DMS153 treated with DMSO at 0.1 percent for 48 hours (cell line): ENCODE results near the gene SLC35D3.
"Not testable (repeated sequence)": the region's sequence is repeated elsewhere in the genome, so short reads cannot be mapped to it uniquely, and the experiment has no call there.

ENCODE experiments used
- DNase-seq: peaks from one replicate; lab custom pipeline; 2025; ENCODE audit not compliant: unreplicated experiment; lab: John Stamatoyannopoulos, UW

SLC35D3 gene

GRCh38 chr6:136923116-136923953 is 1.2 kb downstream of the SLC35D3 start:
- no peak for DNase-seq

- DNase-seq: no peak
Measured at GRCh38 chr6:136923954-136924673, 2.0 kb downstream of the SLC35D3 start.

- no peak for DNase-seq
Measured at GRCh38 chr6:136926383-136926782, 4.3 kb downstream of the SLC35D3 start.

- DNase-seq: no peak
Measured at GRCh38 chr6:136927292-136927691, 5.2 kb downstream of the SLC35D3 start.

- DNase-seq: no peak
Measured at GRCh38 chr6:136930528-136930927, 8.4 kb downstream of the SLC35D3 start.

- no peak for DNase-seq
Measured at GRCh38 chr6:136932599-136932998, 10.5 kb downstream of the SLC35D3 start.

GRCh38 chr6:136945072-136945471 is 23.0 kb downstream of the SLC35D3 start:
- no peak for DNase-seq

GRCh38 chr6:136945711-136946121 is 23.6 kb downstream of the SLC35D3 start:
- DNase-seq: no peak

- DNase-seq: no peak
Measured at GRCh38 chr6:136947037-136947436, 24.9 kb downstream of the SLC35D3 start.

- not testable (repeated sequence) for DNase-seq
Measured at GRCh38 chr6:136949957-136950356, 27.9 kb downstream of the SLC35D3 start.

- no peak for DNase-seq
Measured at GRCh38 chr6:136950436-136951126, 28.5 kb downstream of the SLC35D3 start.

- peak; percentile 59 for DNase-seq
Measured at GRCh38 chr6:136952714-136953260, 30.7 kb downstream of the SLC35D3 start.

- no peak for DNase-seq
Measured at GRCh38 chr6:136955123-136955522, 33.0 kb downstream of the SLC35D3 start.

- peak; percentile 97 for DNase-seq
Measured at GRCh38 chr6:136956590-136957544, 34.8 kb downstream of the SLC35D3 start.

- no peak for DNase-seq
Measured at GRCh38 chr6:136958168-136958567, 36.1 kb downstream of the SLC35D3 start.

GRCh38 chr6:136959471-136959891 is 37.4 kb downstream of the SLC35D3 start:
- DNase-seq: peak; percentile 92

GRCh38 chr6:136959935-136960334 is 37.8 kb downstream of the SLC35D3 start:
- not testable (repeated sequence) for DNase-seq

- no peak for DNase-seq
Measured at GRCh38 chr6:136960781-136961180, 38.7 kb downstream of the SLC35D3 start.

- DNase-seq: peak; percentile 84
Measured at GRCh38 chr6:136961848-136962247, 39.7 kb downstream of the SLC35D3 start.

GRCh38 chr6:136962661-136963060 is 40.6 kb downstream of the SLC35D3 start:
- DNase-seq: peak; percentile 95
